ENCODE measurements around the gene SLC2A11.

- TF ChIP-seq EZH2 (IDR thresholded peaks at IDR 0.05; ENCODE audit: insufficient read depth, poor library complexity, severe bottlenecking): no peak
- TF ChIP-seq EZH2phosphoT487 (IDR thresholded peaks at IDR 0.05; ENCODE audit: insufficient read depth, low read depth): no peak
Measured at GRCh38 chr22:23895599-23896144, 38.0 kb downstream of the SLC2A11 start.

Data from GM23248 (cell line).